ENCODE measurements around the gene SEMA5A. TPM values are rescaled to one million over a fixed set of nuclear protein-coding genes. Genes with fewer than 3 reads are reported as not detected.

The SEMA5A gene
- total RNA-seq, 1 donor from 2014 or later: 31.1 TPM

DNA sequence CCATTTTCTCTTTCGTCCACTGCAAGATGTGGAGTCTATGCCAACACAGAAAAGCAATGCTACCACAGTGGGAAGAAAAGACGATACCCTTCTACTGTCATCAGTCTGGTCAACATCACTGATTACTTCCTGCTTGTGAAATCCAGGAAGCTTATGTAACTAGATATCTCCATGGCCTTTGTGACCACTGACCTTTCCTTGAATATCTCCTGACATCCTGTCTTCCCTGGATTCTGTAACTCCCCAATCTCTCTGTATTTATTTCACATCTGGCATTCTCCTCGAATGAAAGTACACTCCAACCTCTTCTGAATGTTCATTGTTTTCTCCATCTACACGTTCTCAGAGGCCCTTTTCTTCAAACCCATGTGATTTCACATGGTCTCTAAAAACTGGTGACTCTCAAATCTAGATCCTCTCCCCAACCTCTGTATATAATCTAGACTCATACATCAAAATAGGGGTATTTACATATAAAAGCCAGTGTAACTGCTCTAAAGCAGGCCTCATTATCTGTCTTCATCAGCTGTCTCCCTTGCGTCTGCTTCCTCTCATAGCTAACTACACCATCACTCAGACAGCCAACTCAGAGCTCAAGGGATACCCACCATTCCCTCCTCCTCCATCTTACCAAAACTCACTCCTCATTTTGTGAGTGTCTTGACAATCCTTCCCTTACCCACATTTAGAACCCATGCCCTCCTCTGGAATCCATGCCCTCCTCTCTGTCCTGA is 156.8 kb downstream of the SEMA5A start:
- Mint-ChIP-seq H3K4me3 (ENCODE audit: unreplicated experiment) (no peak overlapping the region), H3K9me3 (ENCODE audit: unreplicated experiment) (no peaks in the 10 kb centered on the region), H3K27ac (ENCODE audit: unreplicated experiment) (no peak overlapping the region), H3K4me1 (ENCODE audit: unreplicated experiment) (peaks cover 8% of the 10 kb centered on the region), H3K36me3 (ENCODE audit: low read depth, unreplicated experiment) (no peaks in the 10 kb centered on the region), H3K27me3 (ENCODE audit: unreplicated experiment) (peaks cover 1% of the 10 kb centered on the region)
- no peak for DNase-seq (ENCODE audit: low spot score)
- TF ChIP-seq, protein P1, sequence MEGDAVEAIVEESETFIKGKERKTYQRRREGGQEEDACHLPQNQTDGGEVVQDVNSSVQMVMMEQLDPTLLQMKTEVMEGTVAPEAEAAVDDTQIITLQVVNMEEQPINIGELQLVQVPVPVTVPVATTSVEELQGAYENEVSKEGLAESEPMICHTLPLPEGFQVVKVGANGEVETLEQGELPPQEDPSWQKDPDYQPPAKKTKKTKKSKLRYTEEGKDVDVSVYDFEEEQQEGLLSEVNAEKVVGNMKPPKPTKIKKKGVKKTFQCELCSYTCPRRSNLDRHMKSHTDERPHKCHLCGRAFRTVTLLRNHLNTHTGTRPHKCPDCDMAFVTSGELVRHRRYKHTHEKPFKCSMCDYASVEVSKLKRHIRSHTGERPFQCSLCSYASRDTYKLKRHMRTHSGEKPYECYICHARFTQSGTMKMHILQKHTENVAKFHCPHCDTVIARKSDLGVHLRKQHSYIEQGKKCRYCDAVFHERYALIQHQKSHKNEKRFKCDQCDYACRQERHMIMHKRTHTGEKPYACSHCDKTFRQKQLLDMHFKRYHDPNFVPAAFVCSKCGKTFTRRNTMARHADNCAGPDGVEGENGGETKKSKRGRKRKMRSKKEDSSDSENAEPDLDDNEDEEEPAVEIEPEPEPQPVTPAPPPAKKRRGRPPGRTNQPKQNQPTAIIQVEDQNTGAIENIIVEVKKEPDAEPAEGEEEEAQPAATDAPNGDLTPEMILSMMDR (IDR thresholded peaks at IDR 0.05; ENCODE audit: unreplicated experiment): no peak

DNA sequence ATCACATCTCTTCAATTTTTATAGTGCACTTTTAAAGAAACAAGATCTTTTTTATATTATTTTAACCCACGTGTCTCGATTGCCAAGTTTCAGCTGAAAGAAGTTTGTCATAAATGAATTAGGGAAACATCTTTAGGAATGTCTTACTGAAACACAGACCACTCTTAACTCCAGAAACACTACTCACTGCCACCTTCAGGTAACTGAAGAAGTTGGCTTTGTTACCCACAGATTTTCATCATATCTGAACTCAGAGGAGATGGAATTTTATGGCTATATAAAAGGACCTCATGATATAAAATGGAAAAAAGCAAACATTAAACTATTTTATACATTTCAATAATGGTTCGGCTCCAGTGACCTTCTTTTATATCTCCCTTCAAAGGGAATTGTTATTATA is 158.0 kb downstream of the SEMA5A start:
- H3K27ac Mint-ChIP-seq (ENCODE audit: unreplicated experiment): no peak overlapping the region
- H3K4me3 Mint-ChIP-seq (ENCODE audit: unreplicated experiment): no peak overlapping the region
- no peaks in the 10 kb centered on the region for H3K36me3 Mint-ChIP-seq (ENCODE audit: low read depth, unreplicated experiment)
- DNase-seq (ENCODE audit: low spot score): no peak
- TF ChIP-seq, protein P1 (IDR thresholded peaks at IDR 0.05; ENCODE audit: unreplicated experiment): no peak
- H3K9me3 Mint-ChIP-seq (ENCODE audit: unreplicated experiment): no peaks in the 10 kb centered on the region
- peaks cover 8% of the 10 kb centered on the region for H3K4me1 Mint-ChIP-seq (ENCODE audit: unreplicated experiment)
- peaks cover 1% of the 10 kb centered on the region for H3K27me3 Mint-ChIP-seq (ENCODE audit: unreplicated experiment)

DNA sequence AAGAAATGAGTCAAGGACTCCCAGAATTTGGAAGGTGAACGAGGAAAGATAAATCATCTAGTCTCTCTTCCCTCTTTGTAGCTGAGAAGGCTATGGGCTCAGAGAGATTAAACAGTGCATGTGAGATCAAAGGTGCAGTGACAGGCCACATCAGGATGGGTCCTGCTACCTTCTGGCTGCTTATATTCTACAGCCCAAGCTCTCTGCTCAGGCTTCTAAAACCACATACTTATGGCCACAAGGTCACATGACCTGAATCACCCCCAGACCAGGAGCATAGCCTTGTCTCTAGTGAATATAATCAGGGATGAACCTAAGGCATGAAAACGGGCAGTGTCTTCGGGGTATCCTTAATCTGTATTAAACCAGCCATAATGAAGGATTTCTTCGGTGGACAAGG is 158.9 kb downstream of the SEMA5A start:
- H3K27me3 Mint-ChIP-seq (ENCODE audit: unreplicated experiment): peaks cover 1% of the 10 kb centered on the region
- no peak overlapping the region for H3K4me3 Mint-ChIP-seq (ENCODE audit: unreplicated experiment)
- H3K9me3 Mint-ChIP-seq (ENCODE audit: unreplicated experiment): no peaks in the 10 kb centered on the region
- TF ChIP-seq, protein P1 (IDR thresholded peaks at IDR 0.05; ENCODE audit: unreplicated experiment): no peak
- H3K27ac Mint-ChIP-seq (ENCODE audit: unreplicated experiment): no peak overlapping the region
- H3K36me3 Mint-ChIP-seq (ENCODE audit: low read depth, unreplicated experiment): no peaks in the 10 kb centered on the region
- DNase-seq (ENCODE audit: low spot score): no peak
- peaks cover 8% of the 10 kb centered on the region for H3K4me1 Mint-ChIP-seq (ENCODE audit: unreplicated experiment)

DNA sequence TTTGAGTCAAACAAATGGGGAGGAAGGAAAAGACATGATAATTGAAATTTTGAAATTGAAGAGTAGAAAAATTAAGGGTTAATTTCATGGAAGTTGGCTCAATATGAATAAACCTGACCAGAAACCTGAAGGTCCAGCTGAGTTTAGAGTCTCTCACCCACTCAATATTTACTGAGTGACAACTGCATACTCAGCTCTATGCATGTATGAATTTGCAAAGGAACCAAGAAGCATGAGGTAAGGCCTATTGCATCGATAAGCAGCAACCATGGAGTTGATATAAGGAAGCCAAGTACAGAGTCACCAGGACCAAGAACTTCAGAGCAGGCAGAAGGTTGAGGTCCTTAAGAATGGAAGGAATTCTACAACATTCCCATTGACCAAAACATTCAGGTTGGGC is 163.4 kb downstream of the SEMA5A start:
- TF ChIP-seq, protein P1 (IDR thresholded peaks at IDR 0.05; ENCODE audit: unreplicated experiment): no peak
- Mint-ChIP-seq H3K27ac (ENCODE audit: unreplicated experiment) (no peak overlapping the region), H3K4me3 (ENCODE audit: unreplicated experiment) (no peak overlapping the region), H3K9me3 (ENCODE audit: unreplicated experiment) (no peaks in the 10 kb centered on the region), H3K36me3 (ENCODE audit: low read depth, unreplicated experiment) (no peaks in the 10 kb centered on the region), H3K27me3 (ENCODE audit: unreplicated experiment) (no peaks in the 10 kb centered on the region), H3K4me1 (ENCODE audit: unreplicated experiment) (no peaks in the 10 kb centered on the region)
- DNase-seq (ENCODE audit: low spot score): no peak

DNA sequence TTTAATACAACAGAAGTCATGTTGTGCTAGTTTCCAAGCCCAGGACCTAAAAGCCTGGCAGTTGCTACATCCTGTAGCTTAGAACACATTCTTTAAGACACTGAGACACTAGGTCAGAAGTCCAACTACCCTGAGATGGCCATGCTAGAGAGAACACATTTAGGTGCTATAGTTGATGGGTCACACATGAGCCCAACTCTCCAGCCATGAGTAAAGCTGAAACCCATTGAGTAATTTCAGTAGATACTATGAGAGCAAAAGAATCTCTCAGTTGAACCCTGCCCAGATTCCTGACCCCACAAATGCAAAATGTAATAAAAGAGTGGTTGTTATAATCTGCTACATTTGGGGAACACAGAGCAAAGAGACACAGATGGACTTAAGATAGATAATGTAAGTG is 164.4 kb downstream of the SEMA5A start:
- Mint-ChIP-seq H3K9me3 (ENCODE audit: unreplicated experiment) (no peaks in the 10 kb centered on the region), H3K4me1 (ENCODE audit: unreplicated experiment) (no peaks in the 10 kb centered on the region), H3K27me3 (ENCODE audit: unreplicated experiment) (no peaks in the 10 kb centered on the region), H3K36me3 (ENCODE audit: low read depth, unreplicated experiment) (no peaks in the 10 kb centered on the region), H3K27ac (ENCODE audit: unreplicated experiment) (no peak overlapping the region), H3K4me3 (ENCODE audit: unreplicated experiment) (no peak overlapping the region)
- no peak for DNase-seq (ENCODE audit: low spot score)
- TF ChIP-seq, protein P1 (IDR thresholded peaks at IDR 0.05; ENCODE audit: unreplicated experiment): no peak
